ENCODE results near the gene NFAT5. TPM values are rescaled to one million over a fixed set of nuclear protein-coding genes. Genes with fewer than 3 reads are reported as not detected.
A peak's percentile ranks its signal among the peaks of the same experiment; 100 is the strongest.

NFAT5 gene
- polyA plus RNA-seq, 3 donors = 2.4 to 6.9 (median 2.5) TPM

DNA sequence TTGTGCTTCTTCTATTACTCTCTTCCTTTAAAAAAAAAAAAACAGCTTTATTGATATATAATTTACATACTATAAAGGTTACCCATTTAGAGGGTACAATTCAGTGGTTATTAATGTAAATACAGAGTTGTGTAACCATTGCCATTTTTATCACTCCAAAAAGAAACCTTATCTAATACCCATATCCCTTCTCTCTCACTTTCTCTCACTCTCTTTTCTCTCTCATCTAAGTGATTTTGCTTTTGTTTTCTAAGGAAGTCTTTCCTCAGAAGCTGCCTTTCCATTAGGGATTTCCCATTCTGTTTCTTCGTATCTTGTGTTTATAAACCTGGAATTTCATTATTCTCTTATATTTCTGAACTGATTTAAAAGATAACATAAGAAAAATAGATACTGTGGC is 55.5 kb downstream of the NFAT5 start:
- Histone ChIP-seq H3K4me2 (replicated peaks; ENCODE audit: extremely low read depth, low read length, poor library complexity, severe bottlenecking) (no peak overlapping the region), H4K20me1 (ENCODE audit: insufficient read depth, low read length) (peaks cover 90% of the 10 kb centered on the region), H3K4me3 (replicated peaks in 1 of 3; ENCODE audit: low read depth in 2 of 3, low read length in 3 of 3) (no peak overlapping the region), H3K27ac (ENCODE audit: low read depth in 1 of 2, low read length in 2 of 2) (no peak overlapping the region), H3K9ac (ENCODE audit: insufficient read depth, low read length, poor library complexity, severe bottlenecking) (no peak overlapping the region), H3K27me3 (ENCODE audit: control insufficient read depth in 2 of 2, insufficient read depth in 2 of 2, low read length in 2 of 2) (no peaks in the 10 kb centered on the region), H3K4me1 (ENCODE audit: control insufficient read depth in 1 of 2, insufficient read depth in 2 of 2, low read length in 2 of 2) (no peaks in the 10 kb centered on the region), H3K79me2 (ENCODE audit: insufficient read depth, low read length) (peaks cover 4% of the 10 kb centered on the region), H3K36me3 (replicated peaks in 1 of 2; ENCODE audit: control insufficient read depth in 1 of 2, insufficient read depth in 2 of 2, low read length in 2 of 2) (peaks cover 2 to 8% of the 10 kb centered on the region in 2 donors), H2AFZ (ENCODE audit: insufficient read depth, low read depth, low read length, poor library complexity, severe bottlenecking) (no peak overlapping the region), H3K9me3 (replicated peaks in 1 of 2; ENCODE audit: control insufficient read depth in 1 of 2, insufficient read depth in 1 of 2, low read length in 2 of 2) (no peaks in the 10 kb centered on the region)
- no peaks in the 10 kb centered on the region for H3K4me1 Mint-ChIP-seq
- intact Hi-C loops (cut with micrococcal nuclease) = no loop called here
- peaks cover 8 to 20% of the 10 kb centered on the region in 2 donors for H3K36me3 Mint-ChIP-seq
- DNase-seq = no peak
- H3K27me3 Mint-ChIP-seq (ENCODE audit: low read depth in 3 of 3) = peaks cover 0 to 2% (median 0%) of the 10 kb centered on the region in 3 donors
- no peak for TF ChIP-seq CTCF (IDR thresholded peaks at IDR 0.05)
- H3K9me3 Mint-ChIP-seq = peaks cover 0 to 3% (median 0%) of the 10 kb centered on the region in 7 donors
- WGBS (ENCODE audit: insufficient coverage) = no CpG with 5 or more reads among the region's 1 CpG
- H3K4me3 Mint-ChIP-seq = no peak overlapping the region
- no peak overlapping the region for H3K27ac Mint-ChIP-seq

- H3K4me3 Mint-ChIP-seq = no peak overlapping the region
- intact Hi-C loops (cut with micrococcal nuclease) = no loop called here
Observed at GRCh38 chr16:69626256-69626655, 60.5 kb downstream of the NFAT5 start.

More at GRCh38 chr16:69626256-69626655, 60.5 kb downstream of the NFAT5 start:
- no peak for DNase-seq
- H3K9me3 ChIP-seq (replicated peaks in 1 of 2; ENCODE audit: control insufficient read depth in 1 of 2, insufficient read depth in 1 of 2, low read length in 2 of 2) = no peaks in the 10 kb centered on the region
- peaks cover 0 to 3% (median 0%) of the 10 kb centered on the region in 7 donors for H3K9me3 Mint-ChIP-seq
- H3K36me3 ChIP-seq (replicated peaks in 1 of 2; ENCODE audit: control insufficient read depth in 1 of 2, insufficient read depth in 2 of 2, low read length in 2 of 2) = peaks cover 11 to 20% of the 10 kb centered on the region in 2 donors
- no peak overlapping the region for H2AFZ ChIP-seq (ENCODE audit: insufficient read depth, low read depth, low read length, poor library complexity, severe bottlenecking)
- peaks cover 0 to 2% (median 0%) of the 10 kb centered on the region in 3 donors for H3K27me3 Mint-ChIP-seq (ENCODE audit: low read depth in 3 of 3)
- H3K27ac Mint-ChIP-seq = peak overlapping the region in 1 of 7 donors; percentile 46
- no peak overlapping the region for H3K4me2 ChIP-seq (replicated peaks; ENCODE audit: extremely low read depth, low read length, poor library complexity, severe bottlenecking)
- WGBS (ENCODE audit: insufficient coverage) = no CpG with 5 or more reads among the region's 2 CpGs
- no peaks in the 10 kb centered on the region for H3K4me1 Mint-ChIP-seq
- peaks cover 54% of the 10 kb centered on the region for H4K20me1 ChIP-seq (ENCODE audit: insufficient read depth, low read length)
- H3K36me3 Mint-ChIP-seq = peaks cover 19 to 30% of the 10 kb centered on the region in 2 donors
- H3K4me3 ChIP-seq (replicated peaks in 1 of 3; ENCODE audit: low read depth in 2 of 3, low read length in 3 of 3) = no peak overlapping the region
- H3K27me3 ChIP-seq (ENCODE audit: control insufficient read depth in 2 of 2, insufficient read depth in 2 of 2, low read length in 2 of 2) = no peaks in the 10 kb centered on the region
- H3K79me2 ChIP-seq (ENCODE audit: insufficient read depth, low read length) = peaks cover 3% of the 10 kb centered on the region
- H3K27ac ChIP-seq (ENCODE audit: low read depth in 1 of 2, low read length in 2 of 2) = no peak overlapping the region
- no peak overlapping the region for H3K9ac ChIP-seq (ENCODE audit: insufficient read depth, low read length, poor library complexity, severe bottlenecking)
- no peaks in the 10 kb centered on the region for H3K4me1 ChIP-seq (ENCODE audit: control insufficient read depth in 1 of 2, insufficient read depth in 2 of 2, low read length in 2 of 2)
- no peak for TF ChIP-seq CTCF (IDR thresholded peaks at IDR 0.05)

Data from CD14-positive monocyte (primary cell).